GM12874 (cell line): Measurements from ENCODE around the gene CLSTN2.

ENCODE experiments used
- CTCF ChIP-seq: IDR thresholded peaks from 2 replicates; pipeline ENCODE4 v1.5.1; 2011; ENCODE audit warnings: low read depth, mild to moderate bottlenecking, control low read depth, low read length, moderate library complexity; ENCODE audit not compliant: insufficient read depth

CLSTN2 gene

GRCh38 chr3:139935016-139935865, at the start of gene CLSTN2:
TSS of gene CLSTN2 (plus strand) at chr3:139935185.
- TF ChIP-seq CTCF: no peak

- no peak for TF ChIP-seq CTCF
Measured at GRCh38 chr3:139887431-139887830, 47.6 kb upstream of the CLSTN2 start.

- no peak for TF ChIP-seq CTCF
Measured at GRCh38 chr3:139888561-139889140, 46.3 kb upstream of the CLSTN2 start.

GRCh38 chr3:139893267-139893962, 41.6 kb upstream of the CLSTN2 start:
- TF ChIP-seq CTCF: no peak

- TF ChIP-seq CTCF: no peak
Measured at GRCh38 chr3:139893963-139894642, 40.9 kb upstream of the CLSTN2 start.

GRCh38 chr3:139894643-139894989, 40.4 kb upstream of the CLSTN2 start:
- no peak for TF ChIP-seq CTCF

- TF ChIP-seq CTCF: no peak
Measured at GRCh38 chr3:139897759-139898158, 37.2 kb upstream of the CLSTN2 start.
